Measurements from ENCODE around the gene SARDH.

The SARDH gene

GRCh38 chr9:133664173-133665050 lies 73.7 kb downstream of the SARDH start:
- no peak for FAIRE-seq
- TF ChIP-seq POLR2AphosphoS5 (IDR thresholded peaks at IDR 0.05; ENCODE audit: low read depth, low read length): no peak
- no peak for TF ChIP-seq TAF1 (IDR thresholded peaks at IDR 0.05; ENCODE audit: borderline replicate concordance, low read depth, low read length)
- TF ChIP-seq POLR2A (IDR thresholded peaks at IDR 0.05; ENCODE audit: low read depth, low read length): no peak
- DNase-seq (ENCODE audit: insufficient read length): no peak

GRCh38 chr9:133661846-133662540 lies 76.2 kb downstream of the SARDH start:
- no peak for TF ChIP-seq TAF1 (IDR thresholded peaks at IDR 0.05; ENCODE audit: borderline replicate concordance, low read depth, low read length)
- TF ChIP-seq POLR2A (IDR thresholded peaks at IDR 0.05; ENCODE audit: low read depth, low read length): no peak
- no peak for TF ChIP-seq POLR2AphosphoS5 (IDR thresholded peaks at IDR 0.05; ENCODE audit: low read depth, low read length)
- DNase-seq (ENCODE audit: insufficient read length) (no peak), FAIRE-seq (no peak)

- DNase-seq (ENCODE audit: insufficient read length): no peak
- FAIRE-seq: no peak
- TF ChIP-seq POLR2AphosphoS5 (IDR thresholded peaks at IDR 0.05; ENCODE audit: low read depth, low read length) (no peak), TAF1 (IDR thresholded peaks at IDR 0.05; ENCODE audit: borderline replicate concordance, low read depth, low read length) (no peak), POLR2A (IDR thresholded peaks at IDR 0.05; ENCODE audit: low read depth, low read length) (no peak)
Measured at GRCh38 chr9:133659516-133659915, 78.6 kb downstream of the SARDH start.

GRCh38 chr9:133658442-133659431 lies 79.4 kb downstream of the SARDH start:
- FAIRE-seq (no peak), DNase-seq (ENCODE audit: insufficient read length) (no peak)
- no peak for TF ChIP-seq POLR2A (IDR thresholded peaks at IDR 0.05; ENCODE audit: low read depth, low read length)
- TF ChIP-seq TAF1 (IDR thresholded peaks at IDR 0.05; ENCODE audit: borderline replicate concordance, low read depth, low read length): no peak
- TF ChIP-seq POLR2AphosphoS5 (IDR thresholded peaks at IDR 0.05; ENCODE audit: low read depth, low read length): no peak

- no peak for FAIRE-seq
- DNase-seq (ENCODE audit: insufficient read length): no peak
- TF ChIP-seq TAF1 (IDR thresholded peaks at IDR 0.05; ENCODE audit: borderline replicate concordance, low read depth, low read length): no peak
- no peak for TF ChIP-seq POLR2AphosphoS5 (IDR thresholded peaks at IDR 0.05; ENCODE audit: low read depth, low read length)
- TF ChIP-seq POLR2A (IDR thresholded peaks at IDR 0.05; ENCODE audit: low read depth, low read length): no peak
Measured at GRCh38 chr9:133657120-133657661, 81.0 kb downstream of the SARDH start.

- DNase-seq (ENCODE audit: insufficient read length): no peak
- no peak for FAIRE-seq
Measured at GRCh38 chr9:133656211-133657119, 81.7 kb downstream of the SARDH start.

GRCh38 chr9:133655701-133656100 lies 82.5 kb downstream of the SARDH start:
- FAIRE-seq (no peak), DNase-seq (ENCODE audit: insufficient read length) (no peak)
- TF ChIP-seq POLR2AphosphoS5 (IDR thresholded peaks at IDR 0.05; ENCODE audit: low read depth, low read length) (no peak), TAF1 (IDR thresholded peaks at IDR 0.05; ENCODE audit: borderline replicate concordance, low read depth, low read length) (no peak), POLR2A (IDR thresholded peaks at IDR 0.05; ENCODE audit: low read depth, low read length) (no peak)

More at GRCh38 chr9:133656211-133657119, 81.7 kb downstream of the SARDH start:
- TF ChIP-seq POLR2AphosphoS5 (IDR thresholded peaks at IDR 0.05; ENCODE audit: low read depth, low read length) (no peak), TAF1 (IDR thresholded peaks at IDR 0.05; ENCODE audit: borderline replicate concordance, low read depth, low read length) (no peak), POLR2A (IDR thresholded peaks at IDR 0.05; ENCODE audit: low read depth, low read length) (no peak)

GRCh38 chr9:133654736-133655657 lies 83.2 kb downstream of the SARDH start:
- TF ChIP-seq POLR2A (IDR thresholded peaks at IDR 0.05; ENCODE audit: low read depth, low read length): no peak
- no peak for TF ChIP-seq POLR2AphosphoS5 (IDR thresholded peaks at IDR 0.05; ENCODE audit: low read depth, low read length)
- no peak for TF ChIP-seq TAF1 (IDR thresholded peaks at IDR 0.05; ENCODE audit: borderline replicate concordance, low read depth, low read length)
- no peak for FAIRE-seq
- DNase-seq (ENCODE audit: insufficient read length): no peak

- no peak for DNase-seq (ENCODE audit: insufficient read length)
- no peak for FAIRE-seq
- TF ChIP-seq POLR2A (IDR thresholded peaks at IDR 0.05; ENCODE audit: low read depth, low read length) (no peak), TAF1 (IDR thresholded peaks at IDR 0.05; ENCODE audit: borderline replicate concordance, low read depth, low read length) (no peak), POLR2AphosphoS5 (IDR thresholded peaks at IDR 0.05; ENCODE audit: low read depth, low read length) (no peak)
Measured at GRCh38 chr9:133653638-133654037, 84.5 kb downstream of the SARDH start.
